Measurements from ENCODE around the gene BTBD9. TPM values are rescaled to one million over a fixed set of nuclear protein-coding genes. Genes with fewer than 3 reads are reported as not detected.

BTBD9 gene
- total and polyA plus RNA-seq, 9 of the 15 experiments (the other 6 are each of a cell fraction or from before 2014, with no cell fraction given) = 0.08 to 1.6 (median 0.58) TPM

GRCh38 chr6:38305995-38306681 is 333.6 kb downstream of the BTBD9 start:
- intact Hi-C loops (cut with micrococcal nuclease) = no loop called here
- no peaks in the 10 kb centered on the region for H4K20me1 ChIP-seq (replicated peaks; ENCODE audit: control insufficient read depth, insufficient read depth, low read length)
- DNase-seq (ENCODE audit: extremely low read depth in 1 of 4, low spot score in 3 of 4) (no peak), ATAC-seq (no peak), FAIRE-seq (no peak)
- ChIA-PET POLR2A (no interaction called here), CTCF (ENCODE audit: low intra/inter-chr PET ratio) (no interaction called here)
- H3K9ac ChIP-seq (ENCODE audit: insufficient read depth in 1 of 2, low read depth in 2 of 2, low read length in 2 of 2) = no peak overlapping the region
- H3K79me2 ChIP-seq (ENCODE audit: control insufficient read depth, insufficient read depth, low read length) = no peaks in the 10 kb centered on the region
- H2AFZ ChIP-seq (ENCODE audit: low read depth, low read length) = no peak overlapping the region
- H3K4me1 ChIP-seq (replicated peaks in 1 of 2; ENCODE audit: control insufficient read depth in 2 of 2, insufficient read depth in 2 of 2, low read length in 2 of 2) = no peaks in the 10 kb centered on the region
- WGBS (ENCODE audit: insufficient coverage, low coverage, missing lambda C conversion rate) = 1% methylated on average over 4 of the region's 4 CpGs
- no peaks in the 10 kb centered on the region for H3K36me3 ChIP-seq (ENCODE audit: control insufficient read depth, insufficient read depth, low read length)
- no peak overlapping the region for H3K4me2 ChIP-seq (ENCODE audit: insufficient read depth, low read length)
- H3K9me3 ChIP-seq (replicated peaks; ENCODE audit: control insufficient read depth, insufficient read depth, low read depth, low read length) = no peaks in the 10 kb centered on the region
- H3K9me1 ChIP-seq (ENCODE audit: control insufficient read depth, insufficient read depth, low read length) = no peaks in the 10 kb centered on the region
- H3K4me3 ChIP-seq = no peak overlapping the region
- BruUV-seq (replicated peaks) = no TSS peak
- no peak for TF ChIP-seq GTF2B (IDR thresholded peaks at IDR 0.05; ENCODE audit: extremely low read depth, insufficient read length)
- TF ChIP-seq TAF9B (IDR thresholded peaks at IDR 0.05; ENCODE audit: partially characterized antibody) = no peak
- TF ChIP-seq CREM (IDR thresholded peaks at IDR 0.05; ENCODE audit: low read depth) = no peak
- TF ChIP-seq PHTF2 (CRISPR knock-in tag; IDR thresholded peaks at IDR 0.05) = no peak
- no peak for TF ChIP-seq MLLT1 (IDR thresholded peaks at IDR 0.05)
- TF ChIP-seq ZNF224 (CRISPR knock-in tag; IDR thresholded peaks at IDR 0.05) = no peak
- no peak for TF ChIP-seq CREBBP (IDR thresholded peaks at IDR 0.05; ENCODE audit: low read depth, low read length)
- no peak for TF ChIP-seq CHD4 (IDR thresholded peaks at IDR 0.05; ENCODE audit: insufficient read depth, insufficient replicate concordance, low read depth, low read length, poor library complexity, severe bottlenecking)
- no peak for TF ChIP-seq MEIS2 (IDR thresholded peaks at IDR 0.05; ENCODE audit: partially characterized antibody)
- no peak for TF ChIP-seq CEBPG (CRISPR knock-in tag; IDR thresholded peaks at IDR 0.05)
- TF ChIP-seq CEBPG (tag; conservative IDR thresholded peaks at IDR 0.05 in 1 of 2, IDR thresholded peaks at IDR 0.05 in 1 of 2) = no peak
- TF ChIP-seq DPF2 (IDR thresholded peaks at IDR 0.05) = no peak
- no peak for TF ChIP-seq ZNF589 (CRISPR knock-in tag; IDR thresholded peaks at IDR 0.05; ENCODE audit: low read depth)
- no peak for TF ChIP-seq NR4A1 (CRISPR knock-in tag; IDR thresholded peaks at IDR 0.05)
- no peak for TF ChIP-seq NR4A1 (tag; IDR thresholded peaks at IDR 0.05)
- TF ChIP-seq RBM34 (IDR thresholded peaks at IDR 0.05; ENCODE audit: borderline replicate concordance, insufficient read depth, low read length) = no peak
- H3K27ac ChIP-seq (ENCODE audit: extremely low read depth, low read depth, low read length) = no peak overlapping the region
- in situ Hi-C loops (cut with MboI) = no loop called here
- H3K27me3 ChIP-seq (ENCODE audit: control insufficient read depth in 2 of 2, insufficient read depth in 2 of 2, low read length in 2 of 2) = peaks cover 3 to 4% of the 10 kb centered on the region in 2 experiments; a peak in 2 of 5 replicates
